HepG2 (cell line): ENCODE results near the gene HYAL2. TPM values are rescaled to one million over a fixed set of nuclear protein-coding genes. Genes with fewer than 3 reads are reported as not detected.

Experiments
- ARID2 ChIP-seq: sonication (generic); formaldehyde crosslinking; IDR thresholded peaks from 2 replicates; pipeline ENCODE4 v1.8.1; 2022; ENCODE audit warnings: mild to moderate bottlenecking, missing genetic modification reagents, borderline replicate concordance
- ETV6 ChIP-seq: sonication (generic); formaldehyde crosslinking; conservative IDR thresholded peaks from 2 replicates; pipeline ENCODE4 v1.4.0; 2020; ENCODE audit warnings: missing genetic modification reagents
- FOXA3 ChIP-seq: IDR thresholded peaks from 2 replicates; pipeline ENCODE4 v1.6.1; 2016; ENCODE audit warnings: missing genetic modification reagents, missing compliant biosample characterization
- GABPB1 ChIP-seq: IDR thresholded peaks from 2 replicates; pipeline ENCODE4 v1.6.1; 2016; ENCODE audit warnings: mild to moderate bottlenecking, missing genetic modification reagents, moderate library complexity, missing compliant biosample characterization
- KDM5B ChIP-seq: sonication (generic); formaldehyde crosslinking; IDR thresholded peaks from 2 replicates; pipeline ENCODE4 v1.4.0; 2020; ENCODE audit warnings: missing genetic modification reagents, mild to moderate bottlenecking, borderline replicate concordance
- LCORL ChIP-seq, 2 experiments: fragments of 450-650 bp in 1 of 2; sonication (generic) in 1 of 2; formaldehyde crosslinking in 1 of 2; IDR thresholded peaks; 2 replicates each; pipeline versions ENCODE4 v1.5.0 to v1.6.1; 2017 to 2020; ENCODE audit warnings: antibody characterized with exemption in 1 of 2, missing genetic modification reagents in 1 of 2
- MIXL1 ChIP-seq: IDR thresholded peaks from 2 replicates; pipeline ENCODE4 v1.6.1; 2016
- NR2F6 ChIP-seq, 2 experiments: IDR thresholded peaks; 2 replicates each; pipeline ENCODE4 v1.6.1; 2016; ENCODE audit warnings: antibody characterized with exemption in 1 of 2, mild to moderate bottlenecking in 1 of 2
- POLR2G ChIP-seq: fragments of 200-400 bp; formaldehyde crosslinking; IDR thresholded peaks from 2 replicates; pipeline ENCODE4 v1.6.1; 2018; ENCODE audit warnings: mild to moderate bottlenecking, low read depth, low read length, moderate library complexity
- PRPF4 ChIP-seq: fragments of 200-400 bp; formaldehyde crosslinking; IDR thresholded peaks from 2 replicates; pipeline ENCODE4 v1.6.1; 2016; ENCODE audit warnings: low read length, low read depth; ENCODE audit not compliant: poor library complexity, severe bottlenecking
- SCMH1 ChIP-seq: sonication (generic); formaldehyde crosslinking; IDR thresholded peaks from 2 replicates; pipeline ENCODE4 v1.9.0; 2021; ENCODE audit warnings: missing genetic modification reagents, mild to moderate bottlenecking, borderline replicate concordance
- ZFY ChIP-seq: sonication (generic); formaldehyde crosslinking; IDR thresholded peaks from 2 replicates; pipeline ENCODE4 v1.4.0; 2020; ENCODE audit warnings: missing genetic modification reagents
- ZNF746 ChIP-seq: sonication (generic); formaldehyde crosslinking; IDR thresholded peaks from 2 replicates; pipeline ENCODE4 v1.8.0; 2022; ENCODE audit warnings: mild to moderate bottlenecking, missing genetic modification reagents
- ZNF83 ChIP-seq: sonication (generic); formaldehyde crosslinking; IDR thresholded peaks from 2 replicates; pipeline ENCODE4 v1.4.0; 2020; ENCODE audit warnings: missing genetic modification reagents, mild to moderate bottlenecking, borderline replicate concordance
- ZNF850 ChIP-seq: sonication (generic); formaldehyde crosslinking; conservative IDR thresholded peaks from 2 replicates; pipeline ENCODE4 v1.9.0; 2021; ENCODE audit warnings: mild to moderate bottlenecking, missing genetic modification reagents
- ZSCAN29 ChIP-seq: sonication (generic); formaldehyde crosslinking; conservative IDR thresholded peaks from 2 replicates; pipeline ENCODE4 v1.4.0; 2020; ENCODE audit warnings: mild to moderate bottlenecking, missing genetic modification reagents
- polyA plus RNA-seq, 8 experiments: library from polyadenylated mRNA; depleted of rRNA in 3 of 8; stranded (reverse) in 7 of 8; unstranded in 1 of 8; fragments of >200 nt; fragmentation: Illumina TruSeq in 4 of 8; extraction: Trizol in 4 of 8; gene quantifications; 2 replicates each; pipeline versions ENCODE4 v1.2.1 to v1.2.3, GENCODE V29; 2011 to 2016; ENCODE audit warnings: low read depth in 4 of 8, missing spikeins in 1 of 8, mixed read lengths in 1 of 8; ENCODE audit not compliant: insufficient read depth in 1 of 8
- total RNA-seq, 5 experiments: library from RNA; depleted of rRNA; stranded (reverse); fragments of >200 nt; fragmentation: Illumina TruSeq; extraction: Trizol; gene quantifications; 2 replicates each; pipeline ENCODE4 v1.2.3, GENCODE V29; 2016; ENCODE audit warnings: low read depth in 1 of 5
- TF ChIP-seq, protein P1 (sequence below): sonication (generic); formaldehyde crosslinking; IDR thresholded peaks from 2 replicates; pipeline ENCODE4 v1.8.0; 2022; ENCODE audit warnings: missing genetic modification reagents, mild to moderate bottlenecking, borderline replicate concordance
- TF ChIP-seq, protein P2 (sequence below): sonication (generic); formaldehyde crosslinking; IDR thresholded peaks from 2 replicates; pipeline ENCODE4 v1.4.0; 2020; ENCODE audit warnings: mild to moderate bottlenecking, missing genetic modification reagents, borderline replicate concordance
- TF ChIP-seq, protein P3 (sequence below): sonication (generic); IDR thresholded peaks from 2 replicates; pipeline ENCODE4 v1.6.1; 2016; ENCODE audit warnings: low read depth, borderline replicate concordance
- TF ChIP-seq, protein P4 (sequence below): sonication (generic); formaldehyde crosslinking; IDR thresholded peaks from 2 replicates; pipeline ENCODE4 v1.5.0; 2020; ENCODE audit warnings: mild to moderate bottlenecking, missing genetic modification reagents, borderline replicate concordance

Gene HYAL2
- total and polyA plus RNA-seq, 2 of the 13 experiments (the other 11 are each of a cell fraction or from before 2014, with no cell fraction given): 76.2 to 102 TPM

DNA sequence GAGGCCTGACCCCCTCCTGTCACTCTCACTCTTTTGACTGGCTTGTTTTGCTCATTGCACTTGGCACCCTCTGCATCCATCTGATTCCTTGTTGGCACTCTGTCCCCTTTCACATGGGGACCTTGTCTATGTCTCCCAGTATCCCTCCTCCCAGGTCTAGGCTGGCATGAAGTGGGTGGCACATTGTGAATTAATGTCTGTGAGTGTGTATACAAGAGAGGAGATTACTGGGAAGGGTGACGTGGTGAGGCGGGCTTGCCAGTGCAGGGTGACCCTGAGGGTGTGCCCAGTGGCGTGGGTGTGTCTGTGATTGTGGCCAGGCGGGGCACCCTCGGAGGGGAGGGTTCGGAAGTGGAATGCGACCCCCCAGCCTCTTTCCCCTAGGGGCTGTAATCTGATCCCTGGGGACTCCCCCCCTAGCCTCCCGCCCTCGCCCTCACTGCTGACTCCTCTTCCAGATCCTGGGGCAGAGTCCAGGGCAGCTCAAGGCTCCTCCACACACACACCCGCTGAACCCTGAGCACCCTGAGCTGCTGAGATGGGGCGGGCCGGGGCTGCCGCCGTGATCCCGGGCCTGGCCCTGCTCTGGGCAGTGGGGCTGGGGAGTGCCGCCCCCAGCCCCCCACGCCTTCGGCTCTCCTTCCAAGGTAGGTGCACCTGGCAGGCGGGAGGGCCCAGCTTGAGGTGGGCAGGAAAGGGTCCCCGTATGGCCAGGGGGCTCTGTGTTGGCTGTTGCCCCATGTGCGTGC, 53.7 kb downstream of the HYAL2 start, which contains the start of gene SEMA3B (continued):
- TF ChIP-seq ARID2 (CRISPR knock-in tag) (no peak), ETV6 (CRISPR knock-in tag) (no peak), KDM5B (no peak; the same call in 1 of the 2 replicates), ZSCAN29 (CRISPR knock-in tag) (no peak), MIXL1 (no peak), POLR2G (peak; percentile 71), SCMH1 (CRISPR knock-in tag) (no peak), ZFY (CRISPR knock-in tag) (peak; percentile 40; the same call in 1 of the 2 replicates), LCORL (IDR thresholded peaks at IDR 0.05) (no peak), LCORL (CRISPR knock-in tag; IDR thresholded peaks at IDR 0.05) (peak; percentile 78), GABPB1 (CRISPR knock-in tag) (peak; percentile 43; the same call in 1 of the 2 replicates), ZNF850 (no peak), ZNF83 (CRISPR knock-in tag) (no peak), FOXA3 (CRISPR knock-in tag) (peak; percentile 27; the same call in 1 of the 2 replicates), ZNF746 (CRISPR knock-in tag) (peak; percentile 94), PRPF4 (no peak), NR2F6 (IDR thresholded peaks at IDR 0.05) (peak; percentile 41; the same call in 1 of the 2 replicates), NR2F6 (CRISPR knock-in tag; IDR thresholded peaks at IDR 0.05) (peak; percentile 58; the same call in 1 of the 2 replicates)
- TF ChIP-seq, protein P1, sequence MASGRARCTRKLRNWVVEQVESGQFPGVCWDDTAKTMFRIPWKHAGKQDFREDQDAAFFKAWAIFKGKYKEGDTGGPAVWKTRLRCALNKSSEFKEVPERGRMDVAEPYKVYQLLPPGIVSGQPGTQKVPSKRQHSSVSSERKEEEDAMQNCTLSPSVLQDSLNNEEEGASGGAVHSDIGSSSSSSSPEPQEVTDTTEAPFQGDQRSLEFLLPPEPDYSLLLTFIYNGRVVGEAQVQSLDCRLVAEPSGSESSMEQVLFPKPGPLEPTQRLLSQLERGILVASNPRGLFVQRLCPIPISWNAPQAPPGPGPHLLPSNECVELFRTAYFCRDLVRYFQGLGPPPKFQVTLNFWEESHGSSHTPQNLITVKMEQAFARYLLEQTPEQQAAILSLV (CRISPR knock-in tag): no peak
- TF ChIP-seq, protein P2, sequence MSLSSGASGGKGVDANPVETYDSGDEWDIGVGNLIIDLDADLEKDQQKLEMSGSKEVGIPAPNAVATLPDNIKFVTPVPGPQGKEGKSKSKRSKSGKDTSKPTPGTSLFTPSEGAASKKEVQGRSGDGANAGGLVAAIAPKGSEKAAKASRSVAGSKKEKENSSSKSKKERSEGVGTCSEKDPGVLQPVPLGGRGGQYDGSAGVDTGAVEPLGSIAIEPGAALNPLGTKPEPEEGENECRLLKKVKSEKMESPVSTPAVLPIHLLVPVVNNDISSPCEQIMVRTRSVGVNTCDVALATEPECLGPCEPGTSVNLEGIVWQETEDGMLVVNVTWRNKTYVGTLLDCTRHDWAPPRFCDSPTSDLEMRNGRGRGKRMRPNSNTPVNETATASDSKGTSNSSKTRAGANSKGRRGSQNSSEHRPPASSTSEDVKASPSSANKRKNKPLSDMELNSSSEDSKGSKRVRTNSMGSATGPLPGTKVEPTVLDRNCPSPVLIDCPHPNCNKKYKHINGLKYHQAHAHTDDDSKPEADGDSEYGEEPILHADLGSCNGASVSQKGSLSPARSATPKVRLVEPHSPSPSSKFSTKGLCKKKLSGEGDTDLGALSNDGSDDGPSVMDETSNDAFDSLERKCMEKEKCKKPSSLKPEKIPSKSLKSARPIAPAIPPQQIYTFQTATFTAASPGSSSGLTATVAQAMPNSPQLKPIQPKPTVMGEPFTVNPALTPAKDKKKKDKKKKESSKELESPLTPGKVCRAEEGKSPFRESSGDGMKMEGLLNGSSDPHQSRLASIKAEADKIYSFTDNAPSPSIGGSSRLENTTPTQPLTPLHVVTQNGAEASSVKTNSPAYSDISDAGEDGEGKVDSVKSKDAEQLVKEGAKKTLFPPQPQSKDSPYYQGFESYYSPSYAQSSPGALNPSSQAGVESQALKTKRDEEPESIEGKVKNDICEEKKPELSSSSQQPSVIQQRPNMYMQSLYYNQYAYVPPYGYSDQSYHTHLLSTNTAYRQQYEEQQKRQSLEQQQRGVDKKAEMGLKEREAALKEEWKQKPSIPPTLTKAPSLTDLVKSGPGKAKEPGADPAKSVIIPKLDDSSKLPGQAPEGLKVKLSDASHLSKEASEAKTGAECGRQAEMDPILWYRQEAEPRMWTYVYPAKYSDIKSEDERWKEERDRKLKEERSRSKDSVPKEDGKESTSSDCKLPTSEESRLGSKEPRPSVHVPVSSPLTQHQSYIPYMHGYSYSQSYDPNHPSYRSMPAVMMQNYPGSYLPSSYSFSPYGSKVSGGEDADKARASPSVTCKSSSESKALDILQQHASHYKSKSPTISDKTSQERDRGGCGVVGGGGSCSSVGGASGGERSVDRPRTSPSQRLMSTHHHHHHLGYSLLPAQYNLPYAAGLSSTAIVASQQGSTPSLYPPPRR (CRISPR knock-in tag): peak; percentile 32; the same call in 1 of the 2 replicates
- TF ChIP-seq, protein P3, sequence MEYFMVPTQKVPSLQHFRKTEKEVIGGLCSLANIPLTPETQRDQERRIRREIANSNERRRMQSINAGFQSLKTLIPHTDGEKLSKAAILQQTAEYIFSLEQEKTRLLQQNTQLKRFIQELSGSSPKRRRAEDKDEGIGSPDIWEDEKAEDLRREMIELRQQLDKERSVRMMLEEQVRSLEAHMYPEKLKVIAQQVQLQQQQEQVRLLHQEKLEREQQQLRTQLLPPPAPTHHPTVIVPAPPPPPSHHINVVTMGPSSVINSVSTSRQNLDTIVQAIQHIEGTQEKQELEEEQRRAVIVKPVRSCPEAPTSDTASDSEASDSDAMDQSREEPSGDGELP: peak; percentile 48; the same call in 1 of the 2 replicates
- TF ChIP-seq, protein P4, sequence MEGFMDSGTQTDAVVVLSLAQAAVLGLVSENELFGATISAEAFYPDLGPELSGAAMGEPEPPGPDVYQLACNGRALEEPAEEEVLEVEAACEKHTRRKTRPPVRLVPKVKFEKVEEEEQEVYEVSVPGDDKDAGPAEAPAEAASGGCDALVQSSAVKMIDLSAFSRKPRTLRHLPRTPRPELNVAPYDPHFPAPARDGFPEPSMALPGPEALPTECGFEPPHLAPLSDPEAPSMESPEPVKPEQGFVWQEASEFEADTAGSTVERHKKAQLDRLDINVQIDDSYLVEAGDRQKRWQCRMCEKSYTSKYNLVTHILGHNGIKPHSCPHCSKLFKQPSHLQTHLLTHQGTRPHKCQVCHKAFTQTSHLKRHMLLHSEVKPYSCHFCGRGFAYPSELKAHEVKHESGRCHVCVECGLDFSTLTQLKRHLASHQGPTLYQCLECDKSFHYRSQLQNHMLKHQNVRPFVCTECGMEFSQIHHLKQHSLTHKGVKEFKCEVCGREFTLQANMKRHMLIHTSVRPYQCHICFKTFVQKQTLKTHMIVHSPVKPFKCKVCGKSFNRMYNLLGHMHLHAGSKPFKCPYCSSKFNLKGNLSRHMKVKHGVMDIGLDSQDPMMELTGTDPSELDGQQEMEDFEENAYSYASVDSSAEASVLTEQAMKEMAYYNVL: peak; percentile 78; the same call in 1 of the 2 replicates
